HEK293T (cell line): ENCODE data around the gene WDSUB1.
A peak's percentile ranks its signal among the peaks of the same experiment; 100 is the strongest.

Source experiments
- CTCF ChIA-PET: fragments of 350-600 bp; formaldehyde crosslinking; extraction: SDS; loops from one replicate; lab custom pipeline; 2021; ENCODE audit warnings: antibody characterized with exemption, inconsistent platforms; lab: Yijun Ruan, JAX
- POLR2A ChIA-PET: fragments of 350-600 bp; formaldehyde crosslinking; extraction: SDS; loops from one replicate; lab custom pipeline; 2020; ENCODE audit warnings: antibody characterized with exemption, inconsistent platforms; lab: Yijun Ruan, JAX
- DNase-seq: peaks from one replicate; pipeline ENCODE4 v3.0.0; 2012; ENCODE audit warnings: mixed read lengths; ENCODE audit errors: extremely low spot score
- ARNT ChIP-seq: fragments of 450-650 bp; IDR thresholded peaks from 2 replicates; pipeline ENCODE4 v1.6.1; 2017; ENCODE audit warnings: mild to moderate bottlenecking
- BHLHE40 ChIP-seq: fragments of 450-650 bp; IDR thresholded peaks from 2 replicates; pipeline ENCODE4 v1.6.1; 2016; ENCODE audit warnings: mild to moderate bottlenecking, moderate library complexity, borderline replicate concordance
- CTBP1 ChIP-seq: fragments of 450-650 bp; IDR thresholded peaks from 2 replicates; pipeline ENCODE4 v1.6.1; 2016; ENCODE audit warnings: borderline replicate concordance
- ELF4 ChIP-seq: fragments of 450-650 bp; IDR thresholded peaks from 2 replicates; pipeline ENCODE4 v1.6.1; 2017; ENCODE audit warnings: antibody characterized with exemption
- FOXA1 ChIP-seq: fragments of 450-650 bp; IDR thresholded peaks from 2 replicates; pipeline ENCODE4 v1.6.1; 2016; ENCODE audit warnings: mild to moderate bottlenecking
- FOXK2 ChIP-seq: fragments of 450-650 bp; IDR thresholded peaks from 2 replicates; pipeline ENCODE4 v1.6.1; 2016; ENCODE audit warnings: mild to moderate bottlenecking
- FOXM1 ChIP-seq: fragments of 450-650 bp; IDR thresholded peaks from 2 replicates; pipeline ENCODE4 v1.6.1; 2017; ENCODE audit warnings: mild to moderate bottlenecking, borderline replicate concordance
- HDGF ChIP-seq: fragments of 450-650 bp; IDR thresholded peaks from 2 replicates; pipeline ENCODE4 v1.6.1; 2017; ENCODE audit warnings: antibody characterized with exemption, borderline replicate concordance
- L3MBTL2 ChIP-seq: fragments of 450-650 bp; conservative IDR thresholded peaks from 2 replicates; pipeline ENCODE4 v1.6.1; 2016; ENCODE audit warnings: mild to moderate bottlenecking
- LEF1 ChIP-seq: fragments of 450-650 bp; IDR thresholded peaks from 2 replicates; pipeline ENCODE4 v1.6.1; 2017; ENCODE audit warnings: mild to moderate bottlenecking, borderline replicate concordance
- NFRKB ChIP-seq: fragments of 450-650 bp; IDR thresholded peaks from 2 replicates; pipeline ENCODE4 v1.6.1; 2016; ENCODE audit warnings: mild to moderate bottlenecking, moderate library complexity
- PKNOX1 ChIP-seq: fragments of 450-650 bp; IDR thresholded peaks from 2 replicates; pipeline ENCODE4 v1.6.1; 2016
- SP1 ChIP-seq: fragments of 450-650 bp; IDR thresholded peaks from 2 replicates; pipeline ENCODE4 v1.6.1; 2017
- SUZ12 ChIP-seq: fragments of 450-650 bp; IDR thresholded peaks from 2 replicates; pipeline ENCODE4 v1.6.1; 2016; ENCODE audit warnings: mild to moderate bottlenecking
- TARDBP ChIP-seq: fragments of 450-650 bp; IDR thresholded peaks from 2 replicates; pipeline ENCODE4 v1.6.1; 2016
- ZNF384 ChIP-seq: fragments of 450-650 bp; IDR thresholded peaks from 2 replicates; pipeline ENCODE4 v1.6.1; 2016

Gene WDSUB1

GRCh38 chr2:159285929-159286708 is at the start of gene WDSUB1:
Gene WDSUB1 (minus strand): TSS chr2:159286703. CDS start chr2:159283069, 3,634 bp downstream.
- peak; percentile 61 for DNase-seq
- CTCF ChIA-PET, result interaction anchor here (0.7 kb wide), 1 partner anchor 221 kb away, joined by 3 read pairs; no protein-coding TSS in a partner anchor
- 0 out of 2 replicates have a peak, but pooled peaks have one; percentile 16 for TF ChIP-seq PKNOX1
- TF ChIP-seq BHLHE40, result no peak
- no peak for TF ChIP-seq CTBP1
- TF ChIP-seq ELF4, result no peak
- no peak for TF ChIP-seq ZNF384
- TF ChIP-seq ARNT, result peak; percentile 85
- TF ChIP-seq LEF1, result no peak
- no peak for TF ChIP-seq SUZ12
- no peak for TF ChIP-seq HDGF
- TF ChIP-seq TARDBP, result no peak
- TF ChIP-seq FOXK2, result no peak
- no peak for TF ChIP-seq SP1
- no peak for TF ChIP-seq FOXM1
- no peak for TF ChIP-seq FOXA1
- TF ChIP-seq L3MBTL2, result peak; percentile 66
- POLR2A ChIA-PET, result interaction anchor here (0.7 to 1.8 kb wide), 8 partner anchors 8 to 426 kb away, joined by 3 to 7 read pairs (median 3); partner anchors contain the start of genes MARCHF7 and TANC1

GRCh38 chr2:159326569-159327255 is 40.2 kb upstream of the WDSUB1 start:
- ChIA-PET CTCF (no interaction called here), POLR2A (no interaction called here)
- TF ChIP-seq FOXK2 (no peak), FOXA1 (no peak), PKNOX1 (no peak), BHLHE40 (no peak), CTBP1 (no peak), FOXM1 (no peak), NFRKB (no peak), ARNT (no peak), HDGF (no peak), TARDBP (no peak), ZNF384 (no peak), ELF4 (no peak), LEF1 (no peak), SUZ12 (no peak)
- DNase-seq, result no peak

- CTCF ChIA-PET, result no interaction called here
- DNase-seq, result no peak
- POLR2A ChIA-PET, result no interaction called here
- TF ChIP-seq HDGF (no peak), BHLHE40 (no peak)
Observed at GRCh38 chr2:159322419-159322818, 35.9 kb upstream of the WDSUB1 start.

- TF ChIP-seq FOXM1, result no peak
- TF ChIP-seq SP1, result no peak
- TF ChIP-seq ELF4, result no peak
- TF ChIP-seq L3MBTL2, result no peak
- no peak for TF ChIP-seq FOXA1
- TF ChIP-seq NFRKB, result no peak
- no peak for TF ChIP-seq LEF1
- no peak for TF ChIP-seq ARNT
- no peak for TF ChIP-seq BHLHE40
- no peak for TF ChIP-seq TARDBP
- TF ChIP-seq PKNOX1, result no peak
- no peak for TF ChIP-seq FOXK2
- no peak for TF ChIP-seq CTBP1
- TF ChIP-seq HDGF, result no peak
- TF ChIP-seq SUZ12, result no peak
- no peak for TF ChIP-seq ZNF384
- ChIA-PET POLR2A (no interaction called here), CTCF (no interaction called here)
- no peak for DNase-seq
Observed at GRCh38 chr2:159317392-159318088, 31.0 kb upstream of the WDSUB1 start.

GRCh38 chr2:159307942-159308341 is 21.4 kb upstream of the WDSUB1 start:
- no peak for DNase-seq
- CTCF ChIA-PET, result no interaction called here
- TF ChIP-seq FOXM1, result no peak
- TF ChIP-seq NFRKB, result no peak
- no peak for TF ChIP-seq CTBP1
- TF ChIP-seq FOXK2, result no peak
- TF ChIP-seq ARNT, result no peak
- TF ChIP-seq PKNOX1, result no peak
- no peak for TF ChIP-seq HDGF
- TF ChIP-seq SUZ12, result no peak
- no peak for TF ChIP-seq SP1
- no peak for TF ChIP-seq LEF1
- no peak for TF ChIP-seq ELF4
- TF ChIP-seq FOXA1, result no peak
- POLR2A ChIA-PET, result no interaction called here
